Right kidney (tissue), 9 donors: Measurements from ENCODE around the gene NAXE.
A peak's percentile ranks its signal among the peaks of the same experiment; 100 is the strongest.
"Not testable (repeated sequence)": the region's sequence is repeated elsewhere in the genome, so short reads cannot be mapped to it uniquely, and the experiment has no call there.

Source experiments
- DNase-seq: peaks from one replicate; pipeline ENCODE4 v3.0.0-alpha.2; 2016
- long read RNA-seq, 8 donors: transcript quantifications; one replicate each; lab custom pipeline, GENCODE V29; 2026

Gene NAXE
- long read RNA-seq, donor 1, transcript NAXE-203 (6 exons, 1,125 nt): major isoform, 63 of 85 reads
- long read RNA-seq, donor 1, partial matches to known transcripts: 0 of 85 reads
- long read RNA-seq, donor 1, other reads (novel, unspliced or antisense): 18 of 85 reads
- long read RNA-seq, donor 2, transcript NAXE-203 (6 exons, 1,125 nt): major isoform, 35 of 48 reads
- long read RNA-seq, donor 2, partial matches to known transcripts: 5 of 48 reads
- long read RNA-seq, donor 2, other reads (novel, unspliced or antisense): 5 of 48 reads
- long read RNA-seq, donor 3, transcript NAXE-203 (6 exons, 1,125 nt): major isoform, 24 of 36 reads
- long read RNA-seq, donor 3, partial matches to known transcripts: 0 of 36 reads
- long read RNA-seq, donor 3, other reads (novel, unspliced or antisense): 7 of 36 reads
- long read RNA-seq, donor 4, transcript NAXE-203 (6 exons, 1,125 nt): major isoform, 44 of 56 reads
- long read RNA-seq, donor 4, partial matches to known transcripts: 0 of 56 reads
- long read RNA-seq, donor 4, other reads (novel, unspliced or antisense): 6 of 56 reads
- long read RNA-seq, donor 5, transcript NAXE-203 (6 exons, 1,125 nt): major isoform, 55 of 73 reads
- long read RNA-seq, donor 5, partial matches to known transcripts: 0 of 73 reads
- long read RNA-seq, donor 5, other reads (novel, unspliced or antisense): 14 of 73 reads
- long read RNA-seq, donor 6, transcript NAXE-205 (2 exons, 529 nt): minor isoform, 6 of 90 reads
- long read RNA-seq, donor 6, transcript NAXE-203 (6 exons, 1,125 nt): major isoform, 67 of 90 reads
- long read RNA-seq, donor 6, partial matches to known transcripts: 0 of 90 reads
- long read RNA-seq, donor 6, other reads (novel, unspliced or antisense): 14 of 90 reads
- long read RNA-seq, donor 7, transcript NAXE-205 (2 exons, 529 nt): minor isoform, 6 of 132 reads
- long read RNA-seq, donor 7, transcript NAXE-203 (6 exons, 1,125 nt): major isoform, 84 of 132 reads
- long read RNA-seq, donor 7, partial matches to known transcripts: 14 of 132 reads
- long read RNA-seq, donor 7, other reads (novel, unspliced or antisense): 25 of 132 reads
- long read RNA-seq, donor 8, transcript NAXE-203 (6 exons, 1,125 nt): major isoform, 46 of 59 reads
- long read RNA-seq, donor 8, partial matches to known transcripts: 0 of 59 reads
- long read RNA-seq, donor 8, other reads (novel, unspliced or antisense): 11 of 59 reads

DNA sequence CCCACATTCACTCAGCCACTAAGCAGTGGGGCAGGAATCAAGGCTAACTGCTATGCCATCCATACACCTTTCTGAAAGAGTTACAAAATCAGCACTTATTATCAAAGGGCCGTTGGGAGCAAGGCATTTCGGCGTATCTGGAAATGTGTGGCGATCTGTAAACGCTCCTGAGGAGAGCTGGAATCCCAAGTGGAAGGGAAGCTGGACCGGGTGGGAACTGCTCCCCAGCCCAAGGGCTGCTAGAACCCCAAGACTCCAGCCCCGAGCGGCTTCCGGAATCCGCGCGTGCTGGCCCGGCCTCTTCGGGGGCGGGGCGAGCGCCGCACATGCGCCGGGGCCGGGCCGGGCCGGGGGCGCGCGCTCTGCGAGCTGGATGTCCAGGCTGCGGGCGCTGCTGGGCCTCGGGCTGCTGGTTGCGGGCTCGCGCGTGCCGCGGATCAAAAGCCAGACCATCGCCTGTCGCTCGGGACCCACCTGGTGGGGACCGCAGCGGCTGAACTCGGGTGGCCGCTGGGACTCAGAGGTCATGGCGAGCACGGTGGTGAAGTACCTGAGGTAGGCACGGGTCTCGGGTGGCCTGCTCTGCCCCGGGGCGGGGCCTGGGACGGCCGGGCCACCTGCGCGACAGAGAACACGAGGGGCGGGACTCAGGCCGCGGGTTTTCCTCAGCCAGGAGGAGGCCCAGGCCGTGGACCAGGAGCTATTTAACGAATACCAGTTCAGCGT, at the start of gene NAXE:
NAXE (plus strand) TSS at position 345 of the 726 bp plus-strand sequence; CDS start at position 374, 29 bp downstream.
- peak; percentile 85 for DNase-seq

- no peak for DNase-seq
Measured at GRCh38 chr1:156543066-156543465, 48.5 kb upstream of the NAXE start.

- DNase-seq: no peak
Measured at GRCh38 chr1:156544592-156545102, 46.9 kb upstream of the NAXE start.

- no peak for DNase-seq
Measured at GRCh38 chr1:156546267-156546666, 45.3 kb upstream of the NAXE start.

- DNase-seq: no peak
Measured at GRCh38 chr1:156547434-156547833, 44.1 kb upstream of the NAXE start.

GRCh38 chr1:156547982-156548381, 43.6 kb upstream of the NAXE start:
- no peak for DNase-seq

- DNase-seq: no peak
Measured at GRCh38 chr1:156549390-156549789, 42.2 kb upstream of the NAXE start.

DNA sequence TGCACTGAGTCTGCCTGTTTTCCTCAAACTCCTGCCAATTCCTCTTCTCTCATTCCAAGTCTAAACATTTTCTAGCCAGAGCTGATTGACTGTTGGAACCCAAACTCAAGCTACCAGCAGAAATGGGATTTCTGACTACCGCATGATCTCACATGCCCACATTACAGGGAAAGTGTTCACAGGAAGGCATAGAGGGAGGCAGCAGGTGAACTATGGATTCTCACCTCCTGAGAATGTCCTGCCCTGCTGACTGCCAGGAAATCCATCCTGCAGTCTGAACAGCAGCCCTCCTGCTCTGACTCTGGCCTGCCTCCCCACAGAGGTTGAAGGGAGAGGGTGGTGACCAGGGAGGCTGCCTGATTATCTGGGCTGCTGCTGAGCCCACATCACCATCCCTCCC, 41.7 kb upstream of the NAXE start:
- no peak for DNase-seq

GRCh38 chr1:156550346-156550745, 41.2 kb upstream of the NAXE start:
- DNase-seq: no peak

GRCh38 chr1:156551066-156551643, 40.4 kb upstream of the NAXE start:
- DNase-seq: no peak

DNA sequence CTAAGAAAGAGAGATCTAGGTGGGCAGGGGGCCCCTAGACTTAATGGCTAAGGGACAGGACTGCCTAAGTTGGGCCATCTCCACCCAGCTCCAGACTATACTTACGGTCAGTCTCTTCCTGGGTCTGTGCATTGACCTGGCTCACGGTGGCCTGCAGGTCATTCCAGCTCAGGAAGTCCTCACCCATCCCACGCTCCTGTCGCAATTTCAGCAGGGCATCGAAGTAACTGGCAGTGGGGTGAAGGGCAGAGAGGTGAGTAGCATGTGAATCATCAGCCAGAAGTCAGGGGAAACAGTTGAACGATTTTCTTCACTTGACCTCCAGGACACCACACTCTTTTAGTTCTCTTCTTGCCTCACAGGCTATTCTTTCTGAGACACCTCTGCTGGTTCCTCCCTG, 39.7 kb upstream of the NAXE start:
- no peak for DNase-seq

- no peak for DNase-seq
Measured at GRCh38 chr1:156552518-156552917, 39.1 kb upstream of the NAXE start.

DNA sequence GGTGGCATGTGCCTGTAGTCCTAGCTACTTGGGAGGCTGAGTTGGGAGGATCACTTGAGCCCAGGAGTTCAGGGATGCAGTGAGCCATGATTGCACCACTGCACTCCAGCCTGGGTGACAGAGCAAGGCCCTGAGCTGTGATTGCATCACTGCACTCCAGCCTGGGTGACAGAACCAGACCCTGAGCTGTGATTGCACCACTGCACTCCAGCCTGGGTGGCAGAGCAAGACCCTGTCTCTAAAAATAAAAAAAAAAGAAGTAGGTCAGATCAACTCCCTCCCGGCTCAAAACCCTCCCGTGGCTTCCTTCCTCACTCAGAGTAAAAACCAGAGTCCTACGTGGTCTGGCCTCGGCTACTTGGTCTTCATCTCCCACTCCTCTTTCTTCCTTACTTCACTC, 38.6 kb upstream of the NAXE start:
- DNase-seq: not testable (repeated sequence)

DNA sequence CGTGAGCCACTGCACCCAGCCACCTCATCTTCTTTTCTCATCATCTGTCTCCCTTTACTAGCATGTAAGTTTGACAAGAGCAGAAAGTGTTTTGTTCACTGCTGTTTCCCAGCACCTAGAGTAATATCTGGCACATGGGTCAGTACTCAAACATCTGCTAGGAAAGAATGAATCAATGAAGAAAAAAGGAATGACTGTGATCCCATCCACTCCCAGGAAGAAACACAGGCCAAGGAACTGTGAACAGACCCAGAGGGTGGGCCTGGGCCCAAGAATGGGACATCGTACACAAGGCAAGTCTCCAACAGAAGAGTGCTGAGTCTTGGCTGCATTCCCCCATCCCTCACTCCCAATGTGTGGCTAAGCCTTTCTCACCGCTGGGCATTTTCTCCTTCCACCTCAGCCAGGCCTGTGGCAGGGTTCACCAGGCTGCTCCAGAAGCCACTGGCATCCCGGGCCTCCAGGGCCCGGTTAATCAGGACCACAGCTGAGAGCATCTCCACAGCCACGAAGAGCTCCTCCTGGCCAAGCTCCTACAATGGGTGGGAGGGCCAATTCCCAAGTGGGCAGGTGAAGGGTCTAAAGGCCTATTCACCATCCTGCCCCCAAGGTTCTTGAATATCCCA, 37.6 kb upstream of the NAXE start:
- no peak for DNase-seq

GRCh38 chr1:156554971-156555370, 36.6 kb upstream of the NAXE start:
- DNase-seq: no peak

DNA sequence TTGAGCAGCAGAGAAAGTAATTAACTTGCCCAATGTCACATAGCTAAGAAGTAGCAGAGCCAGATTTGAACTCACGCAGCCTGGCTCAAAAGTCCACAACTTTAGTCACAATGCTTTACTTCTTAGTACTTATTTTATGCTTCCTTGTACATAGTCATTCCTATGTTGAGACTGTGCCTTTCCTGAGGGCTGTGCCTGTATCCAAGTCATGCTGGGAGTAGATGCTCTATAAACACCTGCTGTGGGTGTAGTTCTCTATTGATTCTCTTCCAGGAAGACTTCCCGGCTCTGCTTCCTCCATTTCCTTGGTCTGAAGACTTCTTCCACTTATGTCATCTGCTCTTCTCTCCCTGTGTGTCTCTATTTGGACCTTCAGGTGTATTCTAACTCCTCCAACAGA, 35.9 kb upstream of the NAXE start:
- DNase-seq: no peak

GRCh38 chr1:156556354-156556753, 35.2 kb upstream of the NAXE start:
- no peak for DNase-seq

GRCh38 chr1:156559086-156559796, 32.3 kb upstream of the NAXE start:
- DNase-seq: no peak

DNA sequence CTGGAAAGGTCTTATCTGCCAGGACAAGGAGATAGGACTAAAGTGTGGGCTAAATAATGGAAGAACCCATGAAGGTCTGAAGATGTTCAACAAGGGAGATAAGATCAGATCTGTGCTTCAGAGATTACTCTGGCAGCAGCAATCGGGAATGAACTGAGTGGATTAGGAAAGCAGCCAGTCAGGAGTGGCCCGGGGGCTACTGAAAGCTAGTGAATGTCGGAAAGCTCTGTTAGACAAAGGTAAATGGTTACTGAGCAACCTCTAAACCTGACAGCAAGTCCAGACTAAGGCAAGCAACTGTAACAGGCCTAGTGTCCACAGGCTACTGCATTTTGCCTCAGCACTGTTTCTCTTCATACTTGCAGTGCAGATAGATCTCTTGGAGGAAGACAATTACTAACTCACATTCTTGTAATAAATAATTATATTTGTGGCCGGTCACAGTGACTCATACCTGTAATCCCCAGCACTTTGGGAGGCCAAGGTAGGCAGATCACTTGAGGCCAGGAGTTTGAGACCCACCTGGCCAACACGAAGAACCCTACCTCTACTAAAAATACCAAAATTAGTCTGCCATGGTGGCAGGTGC, 31.7 kb upstream of the NAXE start:
- no peak for DNase-seq
